Neutrophil (primary cell): ENCODE measurements around the gene TGM2.

Source experiments
- H3K27ac ChIP-seq: fragments of 200-600 bp; sonication (generic); 2 replicates; pipeline ENCODE4 v1.5.1; 2016; ENCODE audit warnings: mild to moderate bottlenecking, moderate library complexity
- H3K27me3 ChIP-seq: fragments of 200-600 bp; sonication (generic); 2 replicates; pipeline ENCODE4 v1.6.0; 2016; ENCODE audit warnings: mild to moderate bottlenecking
- H3K36me3 ChIP-seq: fragments of 200-600 bp; sonication (generic); 2 replicates; pipeline ENCODE4 v1.5.1; 2017
- H3K4me1 ChIP-seq, 2 experiments: fragments of 200-600 bp in 1 of 2; sonication (generic) in 1 of 2; 1 replicate in 1 of 2; 2 replicates in 1 of 2; pipeline versions ENCODE4 v1.5.1 to v1.6.1; 2013 to 2016; ENCODE audit warnings: low read depth in 1 of 2, low read length in 1 of 2, mild to moderate bottlenecking in 1 of 2, moderate library complexity in 1 of 2; ENCODE audit not compliant: control insufficient read depth in 1 of 2, insufficient read depth in 1 of 2
- H3K4me3 ChIP-seq, 2 experiments: fragments of 200-600 bp in 1 of 2; sonication (generic) in 1 of 2; 1 replicate in 1 of 2; 2 replicates in 1 of 2; pipeline ENCODE4 v1.5.1; 2013 to 2016; ENCODE audit warnings: low read depth in 1 of 2, low read length in 1 of 2, mild to moderate bottlenecking in 1 of 2, moderate library complexity in 1 of 2
- H3K9me3 ChIP-seq: fragments of 200-600 bp; sonication (generic); 2 replicates; pipeline ENCODE4 v1.5.1; 2016
- TF ChIP-seq, protein P1 (sequence below): fragments of 200-600 bp; sonication (generic); IDR thresholded peaks from 2 replicates; pipeline ENCODE4 v1.5.1; 2016; ENCODE audit warnings: antibody characterized with exemption

Gene TGM2

DNA sequence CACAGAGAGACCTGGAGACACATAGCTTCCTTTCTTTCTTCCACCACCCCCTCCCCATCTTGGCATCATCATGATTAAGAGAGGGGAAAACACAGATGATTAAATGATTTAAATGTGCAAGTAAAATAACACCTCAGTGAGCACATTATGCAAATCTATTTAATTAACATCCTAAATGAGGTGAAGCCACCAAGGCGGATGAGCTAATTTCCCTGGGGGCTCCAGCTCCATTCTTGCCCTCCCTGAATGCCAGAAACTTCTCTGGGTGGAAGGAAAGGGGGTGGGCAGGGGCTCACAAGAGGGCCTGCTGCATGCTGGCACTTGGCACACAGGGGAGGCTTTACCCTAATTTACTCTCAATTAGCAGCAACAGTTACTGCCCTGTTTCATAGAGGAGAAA, 32.5 kb upstream of the TGM2 start:
- H3K4me3 ChIP-seq = peak overlapping the region in 1 of 2 experiments; percentile 32
- no peaks in the 10 kb centered on the region for H3K27me3 ChIP-seq
- TF ChIP-seq, protein P1, sequence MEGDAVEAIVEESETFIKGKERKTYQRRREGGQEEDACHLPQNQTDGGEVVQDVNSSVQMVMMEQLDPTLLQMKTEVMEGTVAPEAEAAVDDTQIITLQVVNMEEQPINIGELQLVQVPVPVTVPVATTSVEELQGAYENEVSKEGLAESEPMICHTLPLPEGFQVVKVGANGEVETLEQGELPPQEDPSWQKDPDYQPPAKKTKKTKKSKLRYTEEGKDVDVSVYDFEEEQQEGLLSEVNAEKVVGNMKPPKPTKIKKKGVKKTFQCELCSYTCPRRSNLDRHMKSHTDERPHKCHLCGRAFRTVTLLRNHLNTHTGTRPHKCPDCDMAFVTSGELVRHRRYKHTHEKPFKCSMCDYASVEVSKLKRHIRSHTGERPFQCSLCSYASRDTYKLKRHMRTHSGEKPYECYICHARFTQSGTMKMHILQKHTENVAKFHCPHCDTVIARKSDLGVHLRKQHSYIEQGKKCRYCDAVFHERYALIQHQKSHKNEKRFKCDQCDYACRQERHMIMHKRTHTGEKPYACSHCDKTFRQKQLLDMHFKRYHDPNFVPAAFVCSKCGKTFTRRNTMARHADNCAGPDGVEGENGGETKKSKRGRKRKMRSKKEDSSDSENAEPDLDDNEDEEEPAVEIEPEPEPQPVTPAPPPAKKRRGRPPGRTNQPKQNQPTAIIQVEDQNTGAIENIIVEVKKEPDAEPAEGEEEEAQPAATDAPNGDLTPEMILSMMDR = no peak
- no peaks in the 10 kb centered on the region for H3K36me3 ChIP-seq
- H3K4me1 ChIP-seq = peaks cover 46 to 50% of the 10 kb centered on the region in 2 experiments
- no peaks in the 10 kb centered on the region for H3K9me3 ChIP-seq
- H3K27ac ChIP-seq = peak overlapping the region; percentile 91

DNA sequence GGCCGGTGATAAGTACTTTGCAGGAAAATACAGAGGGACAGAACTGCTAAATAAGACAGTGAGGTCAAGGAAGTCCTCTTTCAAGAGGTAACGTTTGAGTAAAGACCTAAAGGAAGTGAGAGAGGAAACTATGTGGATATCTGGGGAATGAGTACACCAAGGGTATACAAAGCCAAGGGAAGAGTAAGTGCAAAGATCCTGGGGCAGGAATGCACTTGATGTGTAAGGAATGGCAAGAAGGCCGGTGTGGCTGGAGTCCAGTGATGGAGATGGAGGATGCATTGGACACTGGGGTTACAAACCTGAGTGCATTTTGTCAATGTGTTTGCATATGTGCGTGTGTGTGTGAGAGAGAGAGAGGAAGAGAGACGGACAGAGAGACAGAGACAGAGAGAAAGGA, 32.1 kb upstream of the TGM2 start:
- peak overlapping the region; percentile 91 for H3K27ac ChIP-seq
- TF ChIP-seq, protein P1 = no peak

DNA sequence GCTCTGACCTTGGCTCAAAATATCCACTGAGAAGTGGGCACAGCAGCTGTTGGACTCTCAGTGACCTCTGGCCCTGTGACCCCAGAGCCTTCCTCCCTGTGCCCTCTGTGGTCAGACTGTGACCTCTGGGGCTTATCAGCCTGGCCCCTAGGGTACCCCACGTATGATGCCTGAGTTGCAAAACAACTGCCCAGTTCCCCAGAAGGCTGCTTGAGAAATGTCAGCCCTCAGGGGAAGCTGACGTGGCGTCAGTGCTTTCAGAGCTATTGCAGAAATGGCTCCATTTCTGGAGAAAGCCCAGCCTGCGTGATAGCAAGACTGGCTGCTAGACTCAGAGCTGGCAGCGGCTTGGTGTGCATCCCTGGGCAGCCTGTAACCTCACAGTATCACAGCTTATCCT, 31.5 kb upstream of the TGM2 start:
- no peaks in the 10 kb centered on the region for H3K36me3 ChIP-seq
- H3K9me3 ChIP-seq = no peaks in the 10 kb centered on the region
- H3K4me1 ChIP-seq = peaks cover 56 to 61% of the 10 kb centered on the region in 2 experiments
- H3K27ac ChIP-seq = peak overlapping the region; percentile 91
- H3K4me3 ChIP-seq = peak overlapping the region; percentile 19 to 32
- H3K27me3 ChIP-seq = no peaks in the 10 kb centered on the region
- TF ChIP-seq, protein P1 = peak; percentile 34

More for the DNA sequence above, 32.1 kb upstream of the TGM2 start:
- Histone ChIP-seq H3K4me3 (peak overlapping the region; percentile 19 to 32), H3K27me3 (no peaks in the 10 kb centered on the region), H3K36me3 (no peaks in the 10 kb centered on the region), H3K4me1 (peaks cover 50 to 54% of the 10 kb centered on the region in 2 experiments), H3K9me3 (no peaks in the 10 kb centered on the region)

DNA sequence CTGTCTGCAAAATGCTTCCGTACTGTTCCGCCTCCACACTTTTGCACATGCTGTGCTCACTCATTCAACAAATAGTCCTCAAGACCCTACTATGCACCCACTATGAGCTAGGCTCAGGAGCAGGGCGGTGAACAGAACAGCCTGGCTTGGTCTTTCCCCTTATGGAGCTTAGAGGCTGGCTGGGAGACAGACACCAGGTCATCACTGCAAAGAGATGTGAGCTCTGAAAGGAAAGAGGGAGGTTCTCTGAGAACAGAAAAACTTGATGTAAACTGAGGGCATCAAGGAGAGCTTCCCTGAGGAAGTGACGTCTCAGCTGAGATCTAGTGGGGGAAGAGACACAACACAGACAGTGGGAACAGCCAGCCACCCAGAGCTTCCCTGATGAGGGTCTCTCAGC, 31.0 kb upstream of the TGM2 start:
- H3K9me3 ChIP-seq = no peaks in the 10 kb centered on the region
- peaks cover 59 to 65% of the 10 kb centered on the region in 2 experiments for H3K4me1 ChIP-seq
- TF ChIP-seq, protein P1 = no peak
- no peaks in the 10 kb centered on the region for H3K27me3 ChIP-seq
- H3K27ac ChIP-seq = peak overlapping the region; percentile 91
- H3K36me3 ChIP-seq = no peaks in the 10 kb centered on the region
- H3K4me3 ChIP-seq = peak overlapping the region; percentile 19 to 32

DNA sequence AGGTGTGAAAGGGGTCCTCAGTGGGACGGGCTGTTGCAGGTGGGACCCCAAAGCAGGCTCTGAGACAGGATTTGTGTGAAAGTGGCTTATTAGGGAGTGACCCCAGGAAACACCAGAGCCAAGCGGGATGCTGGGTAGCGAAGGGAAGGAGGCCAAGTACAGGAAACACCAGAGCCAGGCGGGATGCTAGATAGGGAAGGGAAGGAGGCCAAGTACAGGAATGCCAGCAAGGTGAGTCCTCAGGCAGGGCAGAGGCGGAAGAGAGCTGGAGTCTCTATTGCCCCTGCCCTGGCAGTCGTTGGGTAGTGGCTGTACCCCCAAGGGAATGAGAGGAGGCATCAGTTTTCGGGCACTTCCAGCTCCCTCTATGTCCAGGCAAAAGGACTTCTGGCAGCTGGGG, 30.5 kb upstream of the TGM2 start:
- Histone ChIP-seq H3K36me3 (no peaks in the 10 kb centered on the region), H3K27ac (peak overlapping the region; percentile 91), H3K4me3 (no peak overlapping the region), H3K9me3 (no peaks in the 10 kb centered on the region), H3K4me1 (peaks cover 59 to 65% of the 10 kb centered on the region in 2 experiments), H3K27me3 (no peaks in the 10 kb centered on the region)
- TF ChIP-seq, protein P1 = no peak
